HepG2 (cell line): ENCODE results near the gene ACSS3. TPM values are rescaled to one million over a fixed set of nuclear protein-coding genes. Genes with fewer than 3 reads are reported as not detected.

ENCODE experiments used
- ARID5B ChIP-seq: IDR thresholded peaks from 2 replicates; pipeline ENCODE4 v1.4.0; 2020; ENCODE audit warnings: mild to moderate bottlenecking, missing genetic modification reagents
- FOXA3 ChIP-seq: IDR thresholded peaks from 2 replicates; pipeline ENCODE4 v1.6.1; 2016; ENCODE audit warnings: missing genetic modification reagents, missing compliant biosample characterization
- HNF4A ChIP-seq: sonication (generic); formaldehyde crosslinking; IDR thresholded peaks from 2 replicates; pipeline ENCODE4 v1.4.0; 2020; ENCODE audit warnings: missing genetic modification reagents
- KIAA2018 ChIP-seq: sonication (generic); formaldehyde crosslinking; IDR thresholded peaks from 2 replicates; pipeline ENCODE4 v1.5.0; 2020; ENCODE audit warnings: mild to moderate bottlenecking, missing genetic modification reagents, borderline replicate concordance
- SP4 ChIP-seq: sonication (generic); formaldehyde crosslinking; IDR thresholded peaks from 2 replicates; pipeline ENCODE4 v1.8.1; 2023; ENCODE audit warnings: mild to moderate bottlenecking, missing genetic modification reagents
- STAT6 ChIP-seq: sonication (generic); formaldehyde crosslinking; IDR thresholded peaks from 2 replicates; pipeline ENCODE4 v1.4.0; 2020; ENCODE audit warnings: missing genetic modification reagents, mild to moderate bottlenecking, borderline replicate concordance
- ZMAT3 ChIP-seq: sonication (generic); formaldehyde crosslinking; conservative IDR thresholded peaks from 2 replicates; pipeline ENCODE4 v1.7.0; 2021; ENCODE audit warnings: missing genetic modification reagents
- ZNF761 ChIP-seq: sonication (generic); formaldehyde crosslinking; conservative IDR thresholded peaks from 2 replicates; pipeline ENCODE4 v1.4.0; 2020; ENCODE audit warnings: mild to moderate bottlenecking, missing genetic modification reagents
- ZNF768 ChIP-seq: sonication (generic); formaldehyde crosslinking; IDR thresholded peaks from 2 replicates; pipeline ENCODE4 v1.4.0; 2020; ENCODE audit warnings: missing genetic modification reagents
- ZNF788 ChIP-seq: sonication (generic); formaldehyde crosslinking; IDR thresholded peaks from 2 replicates; pipeline ENCODE4 v1.5.0; 2020; ENCODE audit warnings: mild to moderate bottlenecking, missing genetic modification reagents, borderline replicate concordance
- polyA plus RNA-seq, 8 experiments: library from polyadenylated mRNA; depleted of rRNA in 3 of 8; stranded (reverse) in 7 of 8; unstranded in 1 of 8; fragments of >200 nt; fragmentation: Illumina TruSeq in 4 of 8; extraction: Trizol in 4 of 8; gene quantifications; 2 replicates each; pipeline versions ENCODE4 v1.2.1 to v1.2.3, GENCODE V29; 2011 to 2016; ENCODE audit warnings: low read depth in 4 of 8, missing spikeins in 1 of 8, mixed read lengths in 1 of 8; ENCODE audit not compliant: insufficient read depth in 1 of 8
- total RNA-seq, 5 experiments: library from RNA; depleted of rRNA; stranded (reverse); fragments of >200 nt; fragmentation: Illumina TruSeq; extraction: Trizol; gene quantifications; 2 replicates each; pipeline ENCODE4 v1.2.3, GENCODE V29; 2016; ENCODE audit warnings: low read depth in 1 of 5

ACSS3 gene
- total and polyA plus RNA-seq, 2 of the 13 experiments (the other 11 are each of a cell fraction or from before 2014, with no cell fraction given) = 79.5 to 86.3 TPM

GRCh38 chr12:81077686-81078441 lies at the start of gene ACSS3 (continued):
- TF ChIP-seq KIAA2018 (no peak), ZNF761 (CRISPR knock-in tag) (0 out of 2 replicates have a peak, but pooled peaks have one; percentile 21), SP4 (CRISPR knock-in tag) (peak; percentile 53; the same call in 1 of the 2 replicates), ARID5B (peak; percentile 19; the same call in 1 of the 2 replicates), HNF4A (CRISPR knock-in tag) (peak; percentile 32; the same call in 1 of the 2 replicates), ZMAT3 (CRISPR knock-in tag) (0 out of 2 replicates have a peak, but pooled peaks have one; percentile 7), ZNF788 (CRISPR knock-in tag) (peak; percentile 58; the same call in 1 of the 2 replicates), ZNF768 (peak; percentile 54; the same call in 1 of the 2 replicates), FOXA3 (CRISPR knock-in tag) (no peak), STAT6 (CRISPR knock-in tag) (peak; percentile 23; the same call in 1 of the 2 replicates)
